ENCODE data around the gene ZNF133. TPM values are rescaled to one million over a fixed set of nuclear protein-coding genes. Genes with fewer than 3 reads are reported as not detected.

The ZNF133 gene
- total and polyA plus RNA-seq, 4 donors = 7.8 to 27.1 (median 9.9) TPM

DNA sequence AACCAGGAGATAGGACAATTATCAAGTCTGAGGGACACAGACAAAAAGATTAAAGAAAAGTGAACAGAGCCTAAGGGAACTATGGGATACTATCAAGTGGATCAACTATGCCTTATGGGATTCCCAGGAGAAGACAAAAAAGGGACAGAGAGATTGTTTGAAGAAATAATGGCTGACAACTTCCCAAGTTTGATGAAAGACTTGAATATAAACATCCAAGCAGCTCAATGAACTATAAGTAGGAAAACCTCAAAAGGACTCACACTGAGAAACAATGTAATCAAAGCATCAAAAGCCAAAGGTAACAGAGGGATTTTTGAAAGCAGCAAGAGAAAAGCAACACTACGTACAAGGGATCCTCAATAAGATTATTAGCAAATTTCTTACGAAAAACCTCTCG is 11.0 kb downstream of the ZNF133 start:
- ATAC-seq (ENCODE audit: insufficient read depth, low FRiP score) = no peak
- TF ChIP-seq, protein P1, sequence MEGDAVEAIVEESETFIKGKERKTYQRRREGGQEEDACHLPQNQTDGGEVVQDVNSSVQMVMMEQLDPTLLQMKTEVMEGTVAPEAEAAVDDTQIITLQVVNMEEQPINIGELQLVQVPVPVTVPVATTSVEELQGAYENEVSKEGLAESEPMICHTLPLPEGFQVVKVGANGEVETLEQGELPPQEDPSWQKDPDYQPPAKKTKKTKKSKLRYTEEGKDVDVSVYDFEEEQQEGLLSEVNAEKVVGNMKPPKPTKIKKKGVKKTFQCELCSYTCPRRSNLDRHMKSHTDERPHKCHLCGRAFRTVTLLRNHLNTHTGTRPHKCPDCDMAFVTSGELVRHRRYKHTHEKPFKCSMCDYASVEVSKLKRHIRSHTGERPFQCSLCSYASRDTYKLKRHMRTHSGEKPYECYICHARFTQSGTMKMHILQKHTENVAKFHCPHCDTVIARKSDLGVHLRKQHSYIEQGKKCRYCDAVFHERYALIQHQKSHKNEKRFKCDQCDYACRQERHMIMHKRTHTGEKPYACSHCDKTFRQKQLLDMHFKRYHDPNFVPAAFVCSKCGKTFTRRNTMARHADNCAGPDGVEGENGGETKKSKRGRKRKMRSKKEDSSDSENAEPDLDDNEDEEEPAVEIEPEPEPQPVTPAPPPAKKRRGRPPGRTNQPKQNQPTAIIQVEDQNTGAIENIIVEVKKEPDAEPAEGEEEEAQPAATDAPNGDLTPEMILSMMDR (IDR thresholded peaks at IDR 0.05; ENCODE audit: control extremely low read depth, extremely low read depth) = no peak
- no peak overlapping the region for H3K9ac ChIP-seq (ENCODE audit: insufficient read depth in 1 of 2, low read length in 2 of 2)
- H3K9me3 ChIP-seq (ENCODE audit: control insufficient read depth in 4 of 4, insufficient read depth in 3 of 4, low read length in 3 of 4) = peaks cover 0 to 24% (median 4%) of the 10 kb centered on the region in 4 donors
- no peaks in the 10 kb centered on the region for H3K4me1 ChIP-seq (ENCODE audit: control insufficient read depth in 5 of 5, insufficient read depth in 5 of 5, low read length in 5 of 5)
- no peak overlapping the region for H3K27ac ChIP-seq (ENCODE audit: low read depth in 1 of 2, low read length in 1 of 2)
- no peaks in the 10 kb centered on the region for H3K27me3 ChIP-seq (ENCODE audit: control insufficient read depth in 3 of 3, insufficient read depth in 3 of 3, low read length in 2 of 3)
- DNase-seq = no peak
- WGBS, 2 donors = 96 to 99% methylated on average over 3 of the region's 3 CpGs
- no peak overlapping the region for H3K4me3 ChIP-seq
- H3K36me3 ChIP-seq (ENCODE audit: control insufficient read depth in 4 of 4, insufficient read depth in 4 of 4, low read length in 4 of 4) = peaks cover 7 to 28% (median 14%) of the 10 kb centered on the region in 4 donors

DNA sequence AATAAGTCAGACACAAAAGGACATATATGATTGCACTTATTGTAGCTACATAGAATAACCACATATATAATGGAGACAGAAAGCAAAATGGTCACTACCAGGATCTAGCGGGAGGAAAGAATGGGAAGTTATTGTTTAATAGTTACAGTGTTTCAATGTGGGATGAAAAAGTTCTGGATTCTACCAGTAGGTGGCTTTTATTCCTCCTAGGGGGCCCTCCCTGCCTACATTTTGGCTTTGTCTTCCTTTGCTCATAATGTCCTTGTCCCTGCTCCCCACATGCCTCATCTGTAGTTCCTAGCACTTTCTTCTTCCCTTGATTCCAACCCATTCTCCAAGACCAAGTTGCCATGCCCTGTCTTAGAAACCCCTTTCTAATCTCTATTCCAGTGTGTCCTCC is 16.3 kb downstream of the ZNF133 start:
- 94 to 96% methylated on average over 1 of the region's 1 CpG for WGBS, 2 donors
- H3K4me3 ChIP-seq = no peak overlapping the region

DNA sequence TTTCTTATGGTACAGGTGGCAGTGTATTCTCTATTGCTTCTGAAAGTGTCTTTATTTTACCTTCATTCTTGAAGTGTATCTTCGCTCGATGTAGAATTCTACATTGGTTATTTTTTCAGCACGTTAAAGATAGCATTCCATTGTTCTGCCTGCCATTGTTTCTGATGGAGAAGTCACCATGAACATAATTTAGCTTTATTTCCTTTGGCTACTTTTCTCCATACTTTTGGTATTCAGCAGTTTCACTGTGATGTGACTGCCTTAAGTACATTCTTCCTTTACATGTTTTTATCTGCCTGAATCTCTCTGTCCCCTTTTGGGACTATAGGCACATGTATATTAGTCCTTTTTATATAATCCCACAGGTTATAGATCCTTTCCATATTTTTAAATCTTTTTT is 19.0 kb downstream of the ZNF133 start:
- peaks cover 0 to 1% (median 0%) of the 10 kb centered on the region in 4 donors for H3K9me3 ChIP-seq (ENCODE audit: control insufficient read depth in 4 of 4, insufficient read depth in 3 of 4, low read length in 3 of 4)
- no peak overlapping the region for H3K27ac ChIP-seq (ENCODE audit: low read depth in 1 of 2, low read length in 1 of 2)
- peaks cover 6 to 18% (median 11%) of the 10 kb centered on the region in 4 donors for H3K36me3 ChIP-seq (ENCODE audit: control insufficient read depth in 4 of 4, insufficient read depth in 4 of 4, low read length in 4 of 4)
- H3K27me3 ChIP-seq (ENCODE audit: control insufficient read depth in 3 of 3, insufficient read depth in 3 of 3, low read length in 2 of 3) = no peaks in the 10 kb centered on the region
- WGBS, 2 donors = 80 to 86% methylated on average over 3 of the region's 3 CpGs
- ATAC-seq (ENCODE audit: insufficient read depth, low FRiP score) (no peak), DNase-seq (no peak)
- no peaks in the 10 kb centered on the region for H3K4me1 ChIP-seq (ENCODE audit: control insufficient read depth in 5 of 5, insufficient read depth in 5 of 5, low read length in 5 of 5)
- H3K9ac ChIP-seq (ENCODE audit: insufficient read depth in 1 of 2, low read length in 2 of 2) = no peak overlapping the region
- TF ChIP-seq, protein P1 (IDR thresholded peaks at IDR 0.05; ENCODE audit: control extremely low read depth, extremely low read depth) = no peak
- no peak overlapping the region for H3K4me3 ChIP-seq

More for the DNA sequence above, 16.3 kb downstream of the ZNF133 start:
- no peak overlapping the region for H3K9ac ChIP-seq (ENCODE audit: insufficient read depth in 1 of 2, low read length in 2 of 2)
- TF ChIP-seq, protein P1 (IDR thresholded peaks at IDR 0.05; ENCODE audit: control extremely low read depth, extremely low read depth) = no peak
- H3K27me3 ChIP-seq (ENCODE audit: control insufficient read depth in 3 of 3, insufficient read depth in 3 of 3, low read length in 2 of 3) = no peaks in the 10 kb centered on the region
- H3K4me1 ChIP-seq (ENCODE audit: control insufficient read depth in 5 of 5, insufficient read depth in 5 of 5, low read length in 5 of 5) = no peaks in the 10 kb centered on the region
- ATAC-seq (ENCODE audit: insufficient read depth, low FRiP score) = no peak
- peaks cover 6 to 14% (median 9%) of the 10 kb centered on the region in 4 donors for H3K36me3 ChIP-seq (ENCODE audit: control insufficient read depth in 4 of 4, insufficient read depth in 4 of 4, low read length in 4 of 4)
- no peak for DNase-seq
- H3K27ac ChIP-seq (ENCODE audit: low read depth in 1 of 2, low read length in 1 of 2) = no peak overlapping the region
- peaks cover 0 to 1% (median under 1%) of the 10 kb centered on the region in 4 donors for H3K9me3 ChIP-seq (ENCODE audit: control insufficient read depth in 4 of 4, insufficient read depth in 3 of 4, low read length in 3 of 4)

DNA sequence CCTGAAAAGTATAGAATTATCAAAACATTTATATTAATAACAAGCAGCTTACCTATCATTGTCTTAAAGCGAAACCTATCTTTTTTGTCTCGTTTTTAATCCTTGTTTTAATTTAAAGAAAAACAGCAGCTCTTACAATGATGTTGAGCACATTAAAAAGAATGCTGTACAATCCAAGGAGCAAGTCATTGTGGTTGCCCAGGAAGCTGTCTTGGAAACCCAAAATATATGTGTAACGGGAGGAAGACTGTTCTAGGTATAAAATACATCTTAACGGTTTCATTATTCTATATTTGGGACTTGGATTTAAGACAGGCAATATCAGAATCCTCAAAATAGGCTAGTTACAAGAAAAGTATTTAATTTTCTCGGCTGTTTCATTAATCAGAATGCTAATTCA is 21.7 kb downstream of the ZNF133 start:
- H3K36me3 ChIP-seq (ENCODE audit: control insufficient read depth in 4 of 4, insufficient read depth in 4 of 4, low read length in 4 of 4) = peaks cover 6 to 24% (median 15%) of the 10 kb centered on the region in 4 donors
- H3K4me3 ChIP-seq = no peak overlapping the region
- DNase-seq (no peak), ATAC-seq (ENCODE audit: insufficient read depth, low FRiP score) (no peak)
- TF ChIP-seq, protein P1 (IDR thresholded peaks at IDR 0.05; ENCODE audit: control extremely low read depth, extremely low read depth) = no peak
- H3K9ac ChIP-seq (ENCODE audit: insufficient read depth in 1 of 2, low read length in 2 of 2) = no peak overlapping the region
- 50 to 80% methylated on average over 5 of the region's 5 CpGs for WGBS, 2 donors
- H3K4me1 ChIP-seq (ENCODE audit: control insufficient read depth in 5 of 5, insufficient read depth in 5 of 5, low read length in 5 of 5) = peaks cover 0 to 2% (median 0%) of the 10 kb centered on the region in 5 donors
- H3K9me3 ChIP-seq (ENCODE audit: control insufficient read depth in 4 of 4, insufficient read depth in 3 of 4, low read length in 3 of 4) = peaks cover 0 to 1% (median 0%) of the 10 kb centered on the region in 4 donors
- H3K27me3 ChIP-seq (ENCODE audit: control insufficient read depth in 3 of 3, insufficient read depth in 3 of 3, low read length in 2 of 3) = no peaks in the 10 kb centered on the region
- no peak overlapping the region for H3K27ac ChIP-seq (ENCODE audit: low read depth in 1 of 2, low read length in 1 of 2)

Measured in lung (tissue), 12 donors.